Prostate gland (tissue), 2 donors: ENCODE results near the gene NRXN3. TPM values are rescaled to one million over a fixed set of nuclear protein-coding genes. Genes with fewer than 3 reads are reported as not detected.
A peak's percentile ranks its signal among the peaks of the same experiment; 100 is the strongest.

ENCODE experiments used
- DNase-seq: peaks from one replicate; pipeline ENCODE4 v3.0.0-alpha.2; 2019; ENCODE audit warnings: low spot score
- H3K27ac ChIP-seq, 2 donors: fragments of 200-600 bp; sonication (generic); 2 replicates each; pipeline ENCODE4 v1.5.1; 2017 to 2019
- H3K27me3 ChIP-seq: fragments of 200-600 bp; sonication (generic); replicated peaks from 2 replicates; pipeline ENCODE4 v1.5.1; 2019; ENCODE audit not compliant: insufficient read depth
- H3K36me3 ChIP-seq, 2 donors: fragments of 200-600 bp; sonication (generic); 1 replicate in 1 of 2; 2 replicates in 1 of 2; pipeline versions ENCODE4 v1.5.1 to v1.8.1; 2017 to 2019
- H3K4me1 ChIP-seq: fragments of 200-600 bp; sonication (generic); replicated peaks from 2 replicates; pipeline ENCODE4 v1.5.1; 2019
- H3K4me3 ChIP-seq, 2 donors: fragments of 200-600 bp; sonication (generic); 2 replicates each; pipeline ENCODE4 v1.5.1; 2017 to 2019
- H3K9me3 ChIP-seq: fragments of 200-600 bp; sonication (generic); 2 replicates; pipeline ENCODE4 v1.5.1; 2017
- POLR2A ChIP-seq: fragments of 450-650 bp; IDR thresholded peaks from one replicate; pipeline ENCODE4 v1.6.1; 2016; ENCODE audit warnings: antibody characterized with exemption, mild to moderate bottlenecking
- POLR2AphosphoS5 ChIP-seq: sonication (generic); formaldehyde crosslinking; IDR thresholded peaks from one replicate; pipeline ENCODE4 v1.6.1; 2017; ENCODE audit warnings: antibody characterized with exemption
- WGBS: methylation state at CpG from one replicate; pipeline ENCODE4 v1.1.5; 2018; 5-methylcytosine and 5-hydroxymethylcytosine counted together
- intact Hi-C: fragments of 100-400 bp; cut with DNase I; formaldehyde crosslinking; loops from one replicate; pipeline ENCODE4 v1.14.2; 2022
- total RNA-seq, 2 donors: library from RNA; depleted of rRNA; stranded (reverse); fragments of >200 nt; gene quantifications; one replicate each; pipeline ENCODE4 v1.1.0, GENCODE V29; 2016
- TF ChIP-seq, protein P1 (sequence below), 4 experiments: fragments of 200-600 bp in 2 of 4; fragments of 450-650 bp in 2 of 4; sonication (generic) in 2 of 4; IDR thresholded peaks; 1 replicate in 3 of 4; 2 replicates in 1 of 4; pipeline ENCODE4 v1.5.1; 2016 to 2019; ENCODE audit warnings: antibody characterized with exemption in 4 of 4, mild to moderate bottlenecking in 2 of 4, moderate library complexity in 2 of 4

NRXN3 gene
- total RNA-seq, 2 donors from 2014 or later, result 6.6 to 8.2 TPM

DNA sequence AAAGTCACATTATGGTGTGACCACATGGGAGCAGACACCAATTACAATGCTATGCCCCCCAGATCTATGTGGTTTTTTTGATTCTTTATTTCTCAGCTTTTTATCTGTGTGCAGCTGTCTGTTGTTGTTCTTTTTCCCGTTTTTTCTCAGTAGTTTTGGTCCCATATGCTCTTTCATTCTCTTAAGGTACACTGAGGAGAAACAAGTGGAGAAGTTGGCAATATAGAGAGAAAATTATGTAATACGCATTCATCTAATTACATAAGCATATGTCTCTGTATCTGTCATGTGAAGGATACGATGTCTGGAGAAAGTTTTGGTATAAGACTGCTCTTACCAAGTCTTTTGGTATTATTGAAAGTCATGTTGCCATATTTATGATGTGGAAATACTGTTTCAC, 819.0 kb downstream of the NRXN3 start:
- no peaks in the 10 kb centered on the region for H3K4me1 ChIP-seq
- no peaks in the 10 kb centered on the region for H3K36me3 ChIP-seq
- TF ChIP-seq POLR2AphosphoS5 (no peak), POLR2A (no peak)
- TF ChIP-seq, protein P1, sequence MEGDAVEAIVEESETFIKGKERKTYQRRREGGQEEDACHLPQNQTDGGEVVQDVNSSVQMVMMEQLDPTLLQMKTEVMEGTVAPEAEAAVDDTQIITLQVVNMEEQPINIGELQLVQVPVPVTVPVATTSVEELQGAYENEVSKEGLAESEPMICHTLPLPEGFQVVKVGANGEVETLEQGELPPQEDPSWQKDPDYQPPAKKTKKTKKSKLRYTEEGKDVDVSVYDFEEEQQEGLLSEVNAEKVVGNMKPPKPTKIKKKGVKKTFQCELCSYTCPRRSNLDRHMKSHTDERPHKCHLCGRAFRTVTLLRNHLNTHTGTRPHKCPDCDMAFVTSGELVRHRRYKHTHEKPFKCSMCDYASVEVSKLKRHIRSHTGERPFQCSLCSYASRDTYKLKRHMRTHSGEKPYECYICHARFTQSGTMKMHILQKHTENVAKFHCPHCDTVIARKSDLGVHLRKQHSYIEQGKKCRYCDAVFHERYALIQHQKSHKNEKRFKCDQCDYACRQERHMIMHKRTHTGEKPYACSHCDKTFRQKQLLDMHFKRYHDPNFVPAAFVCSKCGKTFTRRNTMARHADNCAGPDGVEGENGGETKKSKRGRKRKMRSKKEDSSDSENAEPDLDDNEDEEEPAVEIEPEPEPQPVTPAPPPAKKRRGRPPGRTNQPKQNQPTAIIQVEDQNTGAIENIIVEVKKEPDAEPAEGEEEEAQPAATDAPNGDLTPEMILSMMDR (IDR thresholded peaks at IDR 0.05), result no peak
- intact Hi-C loops, result no loop called here
- H3K27ac ChIP-seq, result no peak overlapping the region
- H3K4me3 ChIP-seq, result no peak overlapping the region
- no peaks in the 10 kb centered on the region for H3K9me3 ChIP-seq
- no peak for DNase-seq
- WGBS, result 82% methylated on average over 3 of the region's 3 CpGs
- H3K27me3 ChIP-seq, result no peaks in the 10 kb centered on the region

DNA sequence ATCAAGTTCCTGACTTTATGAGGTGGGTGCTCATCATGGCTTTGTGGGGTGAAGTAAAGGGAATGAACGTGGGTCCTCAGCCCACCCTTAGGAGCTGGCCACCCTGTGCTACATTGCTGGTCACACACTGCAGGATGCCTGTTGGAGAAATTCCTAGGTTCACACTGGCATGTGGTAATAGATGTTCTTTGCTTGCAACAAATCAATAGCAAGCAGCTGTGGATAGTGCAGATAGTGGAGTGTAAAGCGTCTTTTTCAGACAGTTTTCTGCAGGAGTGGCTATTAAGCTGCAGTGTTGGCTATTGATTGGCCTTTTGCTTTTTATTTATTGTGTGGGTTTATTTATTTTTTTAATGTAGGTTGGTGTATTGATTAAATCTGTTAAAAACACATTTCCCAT, 822.7 kb downstream of the NRXN3 start:
- TF ChIP-seq POLR2AphosphoS5 (no peak), POLR2A (no peak)
- TF ChIP-seq, protein P1 (IDR thresholded peaks at IDR 0.05), result no peak
- no peak for DNase-seq
- Histone ChIP-seq H3K27me3 (no peaks in the 10 kb centered on the region), H3K36me3 (no peaks in the 10 kb centered on the region), H3K4me3 (no peak overlapping the region), H3K27ac (no peak overlapping the region), H3K4me1 (no peaks in the 10 kb centered on the region), H3K9me3 (no peaks in the 10 kb centered on the region)
- 92% methylated on average over 2 of the region's 2 CpGs for WGBS
- intact Hi-C loops, result no loop called here

- 30% methylated on average over 1 of the region's 1 CpG for WGBS
- H3K9me3 ChIP-seq, result no peaks in the 10 kb centered on the region
- TF ChIP-seq, protein P1 (IDR thresholded peaks at IDR 0.05), result no peak
- TF ChIP-seq POLR2A, result no peak
- no peak for TF ChIP-seq POLR2AphosphoS5
- intact Hi-C loops, result no loop called here
- H3K36me3 ChIP-seq, result no peaks in the 10 kb centered on the region
- H3K4me3 ChIP-seq, result no peak overlapping the region
- H3K27ac ChIP-seq, result no peak overlapping the region
- DNase-seq, result peak; percentile 21
- no peaks in the 10 kb centered on the region for H3K4me1 ChIP-seq
- no peaks in the 10 kb centered on the region for H3K27me3 ChIP-seq
Measured at GRCh38 chr14:78997811-78998210, 827.6 kb downstream of the NRXN3 start.

DNA sequence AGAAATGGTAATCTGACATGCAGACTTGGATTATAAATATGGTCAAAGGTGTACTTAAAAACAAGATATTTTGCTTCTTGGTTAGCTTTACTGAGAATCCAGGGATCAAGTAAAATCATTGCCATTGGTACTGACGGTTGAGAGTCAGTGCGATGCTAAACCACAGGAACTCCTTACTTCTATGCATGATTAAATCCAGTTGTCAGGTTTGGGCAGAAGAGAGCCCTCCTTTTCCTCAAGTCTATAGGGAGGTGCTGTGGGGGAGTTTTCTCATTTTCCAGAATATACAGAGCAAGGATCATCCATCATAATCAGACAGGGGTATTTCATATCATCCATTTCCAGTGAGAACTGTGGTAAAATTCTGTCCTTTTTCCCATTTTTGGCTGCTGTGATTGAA, 839.1 kb downstream of the NRXN3 start:
- Histone ChIP-seq H3K27me3 (no peaks in the 10 kb centered on the region), H3K4me1 (no peaks in the 10 kb centered on the region), H3K4me3 (no peak overlapping the region), H3K9me3 (no peaks in the 10 kb centered on the region), H3K27ac (no peak overlapping the region), H3K36me3 (no peaks in the 10 kb centered on the region)
- WGBS, result 88% methylated on average over 2 of the region's 2 CpGs
- DNase-seq, result no peak
- intact Hi-C loops, result no loop called here
- no peak for TF ChIP-seq POLR2AphosphoS5
- TF ChIP-seq, protein P1 (IDR thresholded peaks at IDR 0.05), result no peak
- no peak for TF ChIP-seq POLR2A

DNA sequence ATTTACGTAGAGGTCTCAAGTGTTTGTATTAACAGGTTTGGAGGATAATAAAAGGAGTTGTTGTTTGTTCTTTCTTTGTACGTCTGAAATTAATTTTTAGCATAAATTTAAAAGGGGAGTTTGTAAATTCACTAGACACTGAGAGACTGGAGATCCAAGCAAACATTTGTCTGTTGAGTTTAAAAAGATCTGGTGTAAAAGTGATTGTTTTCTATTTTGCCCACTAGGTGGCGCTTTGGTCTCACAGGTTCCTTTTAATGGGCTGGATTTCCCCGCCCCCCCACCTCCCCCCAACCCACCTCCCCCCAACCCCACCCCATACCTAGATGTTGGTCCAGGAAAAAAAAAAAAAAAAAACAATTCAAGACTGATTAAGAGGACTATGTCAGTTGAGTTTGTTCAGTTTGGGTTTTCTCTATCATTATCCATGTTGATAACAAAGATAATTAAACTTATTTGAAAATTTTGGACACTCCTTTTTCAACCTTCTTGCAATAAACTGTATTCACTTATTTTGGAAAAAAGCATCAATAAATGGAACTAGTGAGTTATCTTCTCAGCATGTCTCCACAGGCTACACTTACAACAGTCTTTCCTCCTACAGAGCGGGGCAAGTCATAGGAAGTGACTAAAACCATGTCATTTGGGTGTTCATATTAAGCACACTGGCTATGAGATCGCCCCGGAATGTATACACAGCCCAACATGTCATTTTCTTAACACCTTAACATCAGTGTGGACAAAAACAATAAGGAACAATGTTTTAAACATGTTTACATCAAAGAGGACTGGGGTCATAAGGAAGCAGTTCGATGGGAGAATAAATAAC, 841.1 kb downstream of the NRXN3 start:
- peak; percentile 25 for DNase-seq

More for the DNA sequence above, 841.1 kb downstream of the NRXN3 start:
- TF ChIP-seq, protein P1 (IDR thresholded peaks at IDR 0.05), result peak; percentile 37 to 80 (median 46)
- TF ChIP-seq POLR2A, result no peak
- no peaks in the 10 kb centered on the region for H3K36me3 ChIP-seq
- intact Hi-C loops, result loop anchor here (5.0 to 10.0 kb wide), 2 partner anchors 233 to 346 kb away; no protein-coding TSS in a partner anchor
- no peaks in the 10 kb centered on the region for H3K27me3 ChIP-seq
- H3K4me1 ChIP-seq, result no peaks in the 10 kb centered on the region
- no peak overlapping the region for H3K27ac ChIP-seq
- whole genome bisulfite sequencing, result 38% methylated on average over 8 of the region's 8 CpGs
- H3K4me3 ChIP-seq, result no peak overlapping the region
- H3K9me3 ChIP-seq, result no peaks in the 10 kb centered on the region
